H1 (cell line): ENCODE data around the gene LRRC4C. TPM values are rescaled to one million over a fixed set of nuclear protein-coding genes. Genes with fewer than 3 reads are reported as not detected.

Experiments
- CHD7 ChIP-seq: fragments of 300-600 bp; sonication (generic); IDR thresholded peaks from 2 replicates; pipeline ENCODE4 v1.7.1; 2012; ENCODE audit warnings: low read length, moderate library complexity, mild to moderate bottlenecking, inconsistent platforms; ENCODE audit not compliant: insufficient replicate concordance
- HDAC2 ChIP-seq, 2 experiments: fragments of 300-600 bp in 1 of 2; sonication (generic) in 1 of 2; IDR thresholded peaks; 2 replicates each; pipeline ENCODE4 v1.6.1; 2011 to 2012; ENCODE audit warnings: low read depth in 2 of 2, low read length in 2 of 2, mild to moderate bottlenecking in 2 of 2, moderate library complexity in 2 of 2, borderline replicate concordance in 1 of 2, inconsistent platforms in 1 of 2
- SUZ12 ChIP-seq: fragments of 200-600 bp; sonication (generic); IDR thresholded peaks from 2 replicates; pipeline ENCODE4 v1.6.1; 2012; ENCODE audit warnings: mild to moderate bottlenecking, inconsistent platforms, low read length, moderate library complexity, mixed read lengths
- polyA plus RNA-seq, 7 experiments: library from polyadenylated mRNA; depleted of rRNA in 3 of 7; stranded (reverse) in 5 of 7; unstranded in 2 of 7; fragments of >200 nt in 5 of 7; fragments of 200-250 nt in 2 of 7; gene quantifications; 1 replicate in 5 of 7; 2 replicates in 1 of 7; 4 replicates in 1 of 7; pipeline versions ENCODE4 v1.2.1 to v1.2.3, GENCODE V29; 2011 to 2013; ENCODE audit warnings: missing spikeins in 2 of 7, mixed read lengths in 2 of 7
- total RNA-seq: library from RNA; stranded (reverse); fragmentation: NEBNext Ultra II Directional; extraction: Animal tissue kit (Norgen Biotek cat#: 25700); gene quantifications from 2 replicates; pipeline ENCODE4 v1.2.1, GENCODE V29; 2021

The LRRC4C gene
- total and polyA plus RNA-seq, 2 of the 8 experiments (the other 6 are each of a cell fraction or from before 2014, with no cell fraction given): 0.23 to 2.2 TPM

DNA sequence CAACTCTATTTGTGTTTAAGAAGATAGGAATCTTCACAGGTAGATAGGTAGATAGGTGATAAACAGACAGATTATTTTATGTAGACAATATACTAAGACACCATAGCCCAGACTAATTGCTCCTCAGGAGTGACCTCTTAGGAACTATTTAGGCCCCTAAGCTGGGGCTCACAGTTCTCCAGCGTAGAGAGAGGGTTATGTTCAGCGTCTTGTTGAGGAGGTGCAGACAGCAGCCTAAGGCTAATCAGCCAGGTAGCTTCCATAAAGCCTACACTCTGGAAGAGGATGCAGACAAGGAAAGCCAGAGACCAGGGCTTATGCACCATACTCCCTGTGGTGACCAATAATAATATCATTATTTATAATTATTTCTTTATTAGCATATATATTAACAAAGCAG is 705.2 kb downstream of the LRRC4C start (continued):
- TF ChIP-seq CHD7 (no peak), HDAC2 (IDR thresholded peaks at IDR 0.05; ENCODE audit: borderline replicate concordance in 1 of 2, low read depth in 2 of 2, low read length in 2 of 2) (no peak), SUZ12 (no peak)
- TF ChIP-seq, all 59 proteins: peak for 0
